HL-60 (cell line): ENCODE measurements around the gene AOPEP.

ENCODE experiments used
- GABPA ChIP-seq: IDR thresholded peaks from 2 replicates; pipeline ENCODE4 v1.6.1; 2012; ENCODE audit warnings: low read depth
- POLR2AphosphoS5 ChIP-seq: IDR thresholded peaks from 2 replicates; pipeline ENCODE4 v1.6.1; 2012; ENCODE audit warnings: low read depth
- REST ChIP-seq: IDR thresholded peaks from 2 replicates; pipeline ENCODE4 v1.6.1; 2012; ENCODE audit warnings: low read depth; ENCODE audit not compliant: insufficient replicate concordance
- SPI1 ChIP-seq: IDR thresholded peaks from 2 replicates; pipeline ENCODE4 v1.6.1; 2012; ENCODE audit warnings: low read depth, mild to moderate bottlenecking, borderline replicate concordance
- TF ChIP-seq, protein P1 (sequence below): IDR thresholded peaks from one replicate; pipeline ENCODE4 v1.5.1; 2011; ENCODE audit warnings: low read length, control low read depth, inconsistent platforms; ENCODE audit not compliant: insufficient read depth

- TF ChIP-seq, protein P1, sequence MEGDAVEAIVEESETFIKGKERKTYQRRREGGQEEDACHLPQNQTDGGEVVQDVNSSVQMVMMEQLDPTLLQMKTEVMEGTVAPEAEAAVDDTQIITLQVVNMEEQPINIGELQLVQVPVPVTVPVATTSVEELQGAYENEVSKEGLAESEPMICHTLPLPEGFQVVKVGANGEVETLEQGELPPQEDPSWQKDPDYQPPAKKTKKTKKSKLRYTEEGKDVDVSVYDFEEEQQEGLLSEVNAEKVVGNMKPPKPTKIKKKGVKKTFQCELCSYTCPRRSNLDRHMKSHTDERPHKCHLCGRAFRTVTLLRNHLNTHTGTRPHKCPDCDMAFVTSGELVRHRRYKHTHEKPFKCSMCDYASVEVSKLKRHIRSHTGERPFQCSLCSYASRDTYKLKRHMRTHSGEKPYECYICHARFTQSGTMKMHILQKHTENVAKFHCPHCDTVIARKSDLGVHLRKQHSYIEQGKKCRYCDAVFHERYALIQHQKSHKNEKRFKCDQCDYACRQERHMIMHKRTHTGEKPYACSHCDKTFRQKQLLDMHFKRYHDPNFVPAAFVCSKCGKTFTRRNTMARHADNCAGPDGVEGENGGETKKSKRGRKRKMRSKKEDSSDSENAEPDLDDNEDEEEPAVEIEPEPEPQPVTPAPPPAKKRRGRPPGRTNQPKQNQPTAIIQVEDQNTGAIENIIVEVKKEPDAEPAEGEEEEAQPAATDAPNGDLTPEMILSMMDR = no peak
- TF ChIP-seq REST = no peak
- no peak for TF ChIP-seq POLR2AphosphoS5
- TF ChIP-seq GABPA = no peak
- TF ChIP-seq SPI1 = no peak
Measured at GRCh38 chr9:95118596-95118995, 392.1 kb downstream of the AOPEP start.
